HG03039 (cell line): ENCODE data around the gene TMEM181.
A peak's percentile ranks its signal among the peaks of the same experiment; 100 is the strongest.
"Not testable (repeated sequence)": the region's sequence is repeated elsewhere in the genome, so short reads cannot be mapped to it uniquely, and the experiment has no call there.

Source experiments
- ATAC-seq: cut with Tn5 transposase; IDR thresholded peaks from one replicate; pipeline ENCODE4 v1.9.1; 2021; ENCODE audit warnings: mild to moderate bottlenecking, moderate library complexity; ENCODE audit not compliant: unreplicated experiment

TMEM181 gene

GRCh38 chr6:158559895-158560835, at the start of gene TMEM181:
Gene TMEM181 (plus strand): TSS chr6:158560091. CDS start chr6:158560225, 134 bp downstream.
- ATAC-seq: peak; percentile 82

- ATAC-seq: no peak
Observed at GRCh38 chr6:158512809-158513208, 47.1 kb upstream of the TMEM181 start.

GRCh38 chr6:158514176-158514575, 45.7 kb upstream of the TMEM181 start:
- no peak for ATAC-seq

GRCh38 chr6:158514991-158515390, 44.9 kb upstream of the TMEM181 start:
- ATAC-seq: no peak

GRCh38 chr6:158516098-158516497, 43.8 kb upstream of the TMEM181 start:
- ATAC-seq: no peak

- ATAC-seq: no peak
Observed at GRCh38 chr6:158517038-158517437, 42.9 kb upstream of the TMEM181 start.

GRCh38 chr6:158517581-158517980, 42.3 kb upstream of the TMEM181 start:
- no peak for ATAC-seq

GRCh38 chr6:158518191-158519127, 41.4 kb upstream of the TMEM181 start:
- peak; percentile 79 for ATAC-seq

GRCh38 chr6:158519300-158519699, 40.6 kb upstream of the TMEM181 start:
- no peak for ATAC-seq

- ATAC-seq: no peak
Observed at GRCh38 chr6:158519761-158520160, 40.1 kb upstream of the TMEM181 start.

- ATAC-seq: not testable (repeated sequence)
Observed at GRCh38 chr6:158520975-158521374, 38.9 kb upstream of the TMEM181 start.

- ATAC-seq: no peak
Observed at GRCh38 chr6:158521759-158522158, 38.1 kb upstream of the TMEM181 start.

GRCh38 chr6:158522616-158523015, 37.3 kb upstream of the TMEM181 start:
- no peak for ATAC-seq

GRCh38 chr6:158524311-158524710, 35.6 kb upstream of the TMEM181 start:
- no peak for ATAC-seq

- not testable (repeated sequence) for ATAC-seq
Observed at GRCh38 chr6:158527858-158528257, 32.0 kb upstream of the TMEM181 start.

GRCh38 chr6:158528826-158529225, 31.1 kb upstream of the TMEM181 start:
- no peak for ATAC-seq

GRCh38 chr6:158529629-158530028, 30.3 kb upstream of the TMEM181 start:
- ATAC-seq: no peak

- no peak for ATAC-seq
Observed at GRCh38 chr6:158531566-158531965, 28.3 kb upstream of the TMEM181 start.

GRCh38 chr6:158531970-158532369, 27.9 kb upstream of the TMEM181 start:
- ATAC-seq: no peak

- ATAC-seq: no peak
Observed at GRCh38 chr6:158536084-158536890, 23.6 kb upstream of the TMEM181 start.
